ENCODE measurements around the gene TPT1.
"Not testable (repeated sequence)": the region's sequence is repeated elsewhere in the genome, so short reads cannot be mapped to it uniquely, and the experiment has no call there.

TPT1 gene

GRCh38 chr13:45365558-45365885 lies 24.5 kb upstream of the TPT1 start:
- no peak for DNase-seq

- DNase-seq: no peak
Measured at GRCh38 chr13:45364876-45365557, 24.0 kb upstream of the TPT1 start.

DNA sequence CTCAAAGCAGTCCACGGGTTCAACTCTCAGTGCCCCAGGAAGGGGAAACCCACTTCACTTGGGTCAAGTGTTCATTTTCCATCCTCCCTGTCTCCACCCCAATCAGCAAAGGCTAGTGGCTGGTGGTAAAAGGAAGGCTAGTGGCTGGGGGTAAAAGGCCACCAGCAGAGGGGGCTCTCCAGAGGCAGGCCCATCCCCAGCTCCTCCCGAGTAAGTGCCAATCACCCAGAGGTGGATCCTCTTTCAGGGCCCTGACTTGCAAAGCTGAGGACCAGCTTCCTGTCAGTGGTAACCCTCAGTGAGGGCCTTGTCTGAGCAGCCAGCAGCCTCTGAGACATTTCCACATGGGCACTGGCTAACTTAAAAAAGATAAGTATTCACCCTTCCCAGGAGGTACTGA lies 22.0 kb upstream of the TPT1 start:
- peak; percentile 14 for DNase-seq

GRCh38 chr13:45361596-45362206 lies 20.7 kb upstream of the TPT1 start:
- DNase-seq: peak; percentile 34

DNA sequence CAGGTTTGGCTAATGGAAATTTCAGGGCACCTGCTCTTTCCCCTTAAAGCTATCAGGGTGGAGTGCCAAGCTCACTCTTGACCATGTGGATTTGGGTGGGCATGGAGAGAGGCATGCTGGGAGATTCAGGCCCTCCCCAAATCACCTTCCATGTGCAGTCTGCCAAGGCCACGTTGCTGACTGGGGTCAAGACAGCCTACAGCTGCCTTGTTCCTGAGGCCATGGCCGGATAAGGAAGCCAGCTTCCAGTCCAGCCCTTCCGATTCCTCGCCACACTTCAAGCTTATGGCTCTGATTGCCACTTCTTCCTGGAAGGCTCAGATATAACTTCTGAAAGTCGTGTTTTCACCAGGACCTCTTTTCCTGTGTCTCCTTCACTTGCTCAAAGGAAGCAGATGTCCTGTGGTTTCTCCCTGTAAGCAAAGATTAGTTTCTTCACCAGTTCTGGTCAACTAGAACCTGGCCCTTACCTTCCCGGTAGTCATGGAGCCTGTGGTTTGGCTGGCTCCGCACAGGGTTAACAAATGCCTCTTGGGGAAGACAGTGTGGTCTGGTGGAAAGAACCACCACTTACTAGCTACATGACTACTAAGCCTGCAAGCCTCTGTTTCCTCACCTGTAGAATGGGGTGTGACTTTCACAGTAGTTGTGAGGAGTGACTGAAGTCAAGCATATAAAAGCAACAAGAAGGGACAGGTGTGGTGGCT lies 16.1 kb upstream of the TPT1 start:
- peak; percentile 64 for DNase-seq

- no peak for DNase-seq
Measured at GRCh38 chr13:45353895-45354294, 12.9 kb upstream of the TPT1 start.

- DNase-seq: no peak
Measured at GRCh38 chr13:45352031-45352430, 11.0 kb upstream of the TPT1 start.

DNA sequence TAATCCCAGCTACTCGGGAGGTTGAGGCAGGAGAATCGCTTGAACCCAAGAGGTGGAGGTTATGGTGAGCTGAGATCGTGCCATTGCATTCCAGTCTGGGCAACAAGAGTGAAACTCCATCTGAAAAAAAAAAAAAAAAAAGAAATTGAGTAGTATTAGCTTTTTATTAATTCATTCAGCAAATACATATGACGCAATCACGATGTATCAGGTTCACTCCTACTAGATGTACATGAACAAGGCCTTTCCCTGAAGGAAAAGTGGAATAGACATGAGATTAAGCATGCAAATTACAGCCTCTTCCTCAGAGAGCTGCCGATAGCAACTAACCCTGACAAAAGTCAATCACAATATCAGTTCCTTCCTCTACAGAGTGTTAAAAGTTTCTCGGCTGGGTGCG lies 9.2 kb upstream of the TPT1 start:
- DNase-seq: no peak

GRCh38 chr13:45349438-45349837 lies 8.5 kb upstream of the TPT1 start:
- DNase-seq: no peak

GRCh38 chr13:45344064-45344463 lies 3.1 kb upstream of the TPT1 start:
- not testable (repeated sequence) for DNase-seq

- DNase-seq: not testable (repeated sequence)
Measured at GRCh38 chr13:45343102-45343501, 2.1 kb upstream of the TPT1 start.

- not testable (repeated sequence) for DNase-seq
Measured at GRCh38 chr13:45342668-45343067, 1.7 kb upstream of the TPT1 start.

DNA sequence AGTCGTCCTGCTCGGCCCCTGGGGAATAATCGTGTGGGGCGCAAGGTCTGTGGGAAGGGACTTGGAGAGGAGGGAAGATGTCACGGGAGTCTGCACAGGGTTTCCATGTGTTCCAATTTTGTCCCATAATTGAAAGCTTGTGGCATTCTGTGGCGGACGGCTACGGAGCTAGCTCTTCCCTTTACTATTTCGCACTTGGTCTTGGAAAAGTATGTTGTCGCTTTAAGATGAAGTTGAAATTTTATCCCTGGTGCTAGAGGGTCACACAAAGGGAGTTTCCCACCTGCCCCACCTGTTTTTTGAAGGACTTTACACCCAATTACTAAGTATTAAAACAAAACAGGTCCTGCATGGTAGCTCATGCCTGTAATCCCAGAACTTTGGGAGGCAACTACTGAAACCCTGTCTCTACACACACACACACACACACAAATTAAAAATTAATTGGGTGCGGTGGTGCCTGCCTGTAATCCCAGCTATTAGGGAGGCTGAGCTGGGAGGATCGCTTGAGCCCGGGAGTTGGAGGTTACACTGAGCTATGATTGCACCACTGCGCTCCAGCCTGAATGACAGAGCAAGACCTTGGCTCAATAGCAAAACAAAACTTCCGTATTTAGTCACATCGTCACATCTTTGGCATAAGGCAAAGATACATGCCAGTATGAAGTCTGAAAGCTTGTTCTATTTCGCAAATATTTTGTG lies 967 bp upstream of the TPT1 start:
- DNase-seq: no peak

GRCh38 chr13:45340422-45341033 lies 455 bp downstream of the TPT1 start:
- DNase-seq: peak; percentile 89

DNA sequence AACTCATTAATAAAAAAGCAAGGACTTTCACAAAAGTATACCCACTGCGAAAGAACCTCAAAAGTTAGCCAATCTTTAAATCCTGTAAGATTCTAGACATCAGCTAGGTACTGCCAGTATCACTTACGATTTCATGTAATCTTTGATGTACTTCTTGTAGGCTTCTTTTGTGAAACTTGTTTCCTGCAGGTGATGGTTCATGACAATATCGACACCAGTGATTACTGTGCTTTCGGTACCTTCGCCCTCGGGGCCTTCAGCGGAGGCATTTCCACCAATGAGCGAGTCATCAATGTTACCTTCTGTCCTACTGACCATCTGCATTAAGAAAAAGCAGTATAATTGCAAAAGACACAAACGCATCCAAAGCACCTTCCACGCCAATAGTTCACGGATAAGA lies 1.1 kb downstream of the TPT1 start:
- DNase-seq: peak; percentile 34

DNA sequence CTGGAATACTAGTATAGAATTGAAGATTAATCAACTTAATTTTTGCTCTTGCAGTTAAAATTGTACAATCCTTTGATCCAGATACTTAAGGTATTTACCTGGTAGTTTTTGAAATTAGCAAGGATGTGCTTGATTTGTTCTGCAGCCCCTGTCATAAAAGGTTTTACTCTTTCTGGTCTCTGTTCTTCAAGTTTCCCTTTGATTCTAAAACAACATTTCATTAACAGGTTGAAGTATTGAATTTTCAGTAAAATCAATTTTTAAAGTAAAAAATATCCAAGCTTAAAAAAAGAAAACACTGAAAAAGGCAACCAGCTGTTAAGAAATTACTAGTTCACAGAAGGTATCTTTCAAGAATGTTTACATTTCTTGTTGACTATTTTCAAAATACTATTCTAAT lies 1.6 kb downstream of the TPT1 start:
- DNase-seq: no peak

DNA sequence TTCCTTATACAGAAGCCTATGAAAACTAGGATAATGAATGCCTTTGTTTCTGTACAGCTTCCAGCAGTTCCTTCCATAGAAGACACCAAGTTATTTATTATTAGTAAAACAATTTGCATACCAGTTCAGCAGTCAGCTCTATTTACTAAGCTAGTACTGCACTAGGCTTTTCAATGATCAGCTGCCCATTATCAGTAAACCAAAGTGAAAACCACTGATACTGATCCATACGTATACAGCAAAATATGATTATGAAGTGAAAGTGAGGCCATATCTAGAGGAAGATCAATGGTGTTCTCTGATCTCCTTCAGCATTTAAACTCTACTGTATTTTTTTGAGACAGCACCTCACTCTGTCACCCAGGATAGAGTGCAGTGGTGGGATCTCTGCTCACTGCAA lies 3.2 kb downstream of the TPT1 start:
- DNase-seq: peak; percentile 23

DNA sequence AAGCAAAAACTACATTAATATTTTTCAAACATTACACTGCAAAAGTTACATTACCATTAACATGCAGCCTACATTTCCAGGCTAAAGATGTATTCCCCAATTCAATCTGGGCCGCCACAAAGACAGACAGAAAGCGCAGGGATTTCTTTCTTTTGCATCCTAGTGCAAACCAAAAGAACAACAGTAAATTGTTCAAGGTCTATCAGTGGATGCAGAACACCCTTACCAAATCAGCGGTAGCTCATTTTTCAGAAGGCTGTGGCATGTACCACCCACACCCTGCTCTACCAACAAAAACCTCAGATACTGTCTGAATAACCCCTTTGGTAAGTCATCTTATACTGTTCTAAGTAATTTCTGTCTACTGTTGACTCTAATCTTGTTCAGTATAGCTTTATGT lies 3.6 kb downstream of the TPT1 start:
- DNase-seq: peak; percentile 20

GRCh38 chr13:45336025-45336800 lies 4.8 kb downstream of the TPT1 start:
- DNase-seq: no peak

GRCh38 chr13:45335397-45336024 lies 5.5 kb downstream of the TPT1 start:
- no peak for DNase-seq

GRCh38 chr13:45333977-45334922 lies 6.7 kb downstream of the TPT1 start:
- DNase-seq: peak; percentile 68

Measured in activated CD4-positive, alpha-beta T cell treated with anti-CD3 and anti-CD28 coated beads, Interleukin-2, Interleukin-6, amounts not matched to agents 100 ng/mL and 50 ng/mL, durations not matched to agents 16 hours and 8 hours (primary cell).